OCI-LY7 (cell line): Measurements from ENCODE around the gene IQCB1. TPM values are rescaled to one million over a fixed set of nuclear protein-coding genes. Genes with fewer than 3 reads are reported as not detected.
"Not testable (repeated sequence)": the region's sequence is repeated elsewhere in the genome, so short reads cannot be mapped to it uniquely, and the experiment has no call there.

ENCODE experiments used
- BruUV-seq: library from RNA; stranded (reverse); fragments of 400-500 nt; replicated peaks from 2 replicates; lab custom pipeline; 2021; lab: Mats Ljungman, UMichigan
- CTCF ChIA-PET: fragments of 300-600 bp; sonication (Branson Sonifier 250); formaldehyde crosslinking; loops from one replicate; lab custom pipeline; 2022; ENCODE audit warnings: antibody characterized with exemption; ENCODE audit not compliant: unreplicated experiment; lab: Charles Lee
- POLR2A ChIA-PET: fragments of 300-600 bp; sonication (Branson Sonifier 250); formaldehyde crosslinking; loops from one replicate; lab custom pipeline; 2022; ENCODE audit warnings: antibody characterized with exemption; lab: Charles Lee
- DNase-seq: peaks from one replicate; pipeline ENCODE4 v3.0.0-alpha.2; 2015; ENCODE audit warnings: low spot score
- H2AFZ ChIP-seq: fragments of 200-600 bp; sonication (generic), shearing (Covaris generic); 2 replicates; pipeline ENCODE4 v1.6.1; 2014; ENCODE audit warnings: mild to moderate bottlenecking, antibody characterized with exemption, low read length, moderate library complexity
- H3K27ac ChIP-seq: fragments of 200-600 bp; sonication (generic); 2 replicates; pipeline ENCODE4 v1.5.1; 2014; ENCODE audit warnings: mixed run types, low read depth, mild to moderate bottlenecking, moderate library complexity, low read length, inconsistent platforms; ENCODE audit not compliant: poor library complexity, severe bottlenecking
- H3K36me3 ChIP-seq: fragments of 200-600 bp; sonication (generic); 2 replicates; pipeline ENCODE4 v1.6.1; 2014; ENCODE audit warnings: mild to moderate bottlenecking, antibody characterized with exemption, low read length, moderate library complexity, mixed read lengths; ENCODE audit not compliant: insufficient read depth
- H3K4me1 ChIP-seq: fragments of 200-600 bp; sonication (generic); 2 replicates; pipeline ENCODE4 v1.5.1; 2014; ENCODE audit warnings: mild to moderate bottlenecking, low read length; ENCODE audit not compliant: insufficient read depth, poor library complexity, severe bottlenecking
- H3K4me2 ChIP-seq: fragments of 200-600 bp; sonication (generic); 2 replicates; pipeline ENCODE4 v1.6.1; 2014; ENCODE audit warnings: mild to moderate bottlenecking, low read length
- H3K4me3 ChIP-seq: fragments of 200-600 bp; sonication (generic); 2 replicates; pipeline ENCODE4 v1.5.1; 2014; ENCODE audit warnings: mild to moderate bottlenecking, low read depth, low read length; ENCODE audit not compliant: poor library complexity, severe bottlenecking
- H3K79me2 ChIP-seq: fragments of 200-600 bp; sonication (generic); 2 replicates; pipeline ENCODE4 v1.6.1; 2016; ENCODE audit warnings: low read depth, mild to moderate bottlenecking, low read length, moderate library complexity, mixed read lengths; ENCODE audit not compliant: insufficient read depth
- H3K9me2 ChIP-seq: fragments of 200-600 bp; sonication (generic); 2 replicates; pipeline ENCODE4 v1.6.1; 2016; ENCODE audit warnings: mild to moderate bottlenecking, low read length, mixed read lengths; ENCODE audit not compliant: insufficient read depth
- H3K9me3 ChIP-seq: fragments of 200-600 bp; sonication (generic); 2 replicates; pipeline ENCODE4 v1.6.1; 2014; ENCODE audit warnings: mild to moderate bottlenecking, mixed run types, low read length, mixed read lengths
- H4K20me1 ChIP-seq: fragments of 200-600 bp; sonication (generic); 2 replicates; pipeline ENCODE4 v1.6.1; 2014; ENCODE audit warnings: mild to moderate bottlenecking, antibody characterized with exemption, low read length, moderate library complexity, mixed read lengths; ENCODE audit not compliant: insufficient read depth
- EZH2phosphoT487 ChIP-seq: fragments of 200-600 bp; sonication (generic); IDR thresholded peaks from 2 replicates; pipeline ENCODE4 v1.6.1; 2018; ENCODE audit warnings: low read depth, borderline replicate concordance, mild to moderate bottlenecking, mixed run types, antibody characterized with exemption, low read length, moderate library complexity, mixed read lengths
- intact Hi-C: fragments of 100-400 bp; cut with micrococcal nuclease; formaldehyde crosslinking; loops from one replicate; pipeline ENCODE4 v1.10.0; 2022; ENCODE audit not compliant: unreplicated experiment
- total RNA-seq, 2 experiments: library from RNA; depleted of rRNA in 1 of 2; stranded (reverse); fragments of >200 nt in 1 of 2; shearing (Covaris generic) in 1 of 2; gene quantifications; 2 replicates each; pipeline ENCODE4 v1.2.3, GENCODE V29; 2014 to 2022
- TF ChIP-seq, protein P1 (sequence below): fragments of 200-600 bp; sonication (generic); conservative IDR thresholded peaks from 2 replicates; pipeline ENCODE4 v1.5.1; 2014; ENCODE audit warnings: mild to moderate bottlenecking, antibody characterized with exemption, low read length, moderate library complexity, mixed read lengths

Gene IQCB1
- total RNA-seq, 2 experiments from 2014 or later, result 77.5 to 100 TPM

DNA sequence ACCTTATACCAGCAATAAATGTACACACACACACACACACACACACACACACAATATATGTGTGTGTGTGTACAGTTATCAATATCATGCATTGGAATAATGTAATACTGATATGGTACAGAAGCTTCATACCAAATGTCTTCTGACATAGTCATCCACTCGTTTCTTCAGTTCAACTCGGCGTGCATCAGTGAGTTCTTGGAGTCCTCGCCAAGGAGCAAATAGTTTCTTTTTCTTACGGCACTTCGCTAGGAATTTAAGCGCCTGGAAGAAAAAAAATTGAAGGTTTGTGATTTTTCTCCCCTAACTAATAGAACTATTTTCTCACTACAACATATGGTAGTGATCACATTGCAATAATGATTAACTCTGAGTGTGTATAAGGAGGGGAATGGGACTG lies 53.2 kb downstream of the IQCB1 start:
- TF ChIP-seq, protein P1, sequence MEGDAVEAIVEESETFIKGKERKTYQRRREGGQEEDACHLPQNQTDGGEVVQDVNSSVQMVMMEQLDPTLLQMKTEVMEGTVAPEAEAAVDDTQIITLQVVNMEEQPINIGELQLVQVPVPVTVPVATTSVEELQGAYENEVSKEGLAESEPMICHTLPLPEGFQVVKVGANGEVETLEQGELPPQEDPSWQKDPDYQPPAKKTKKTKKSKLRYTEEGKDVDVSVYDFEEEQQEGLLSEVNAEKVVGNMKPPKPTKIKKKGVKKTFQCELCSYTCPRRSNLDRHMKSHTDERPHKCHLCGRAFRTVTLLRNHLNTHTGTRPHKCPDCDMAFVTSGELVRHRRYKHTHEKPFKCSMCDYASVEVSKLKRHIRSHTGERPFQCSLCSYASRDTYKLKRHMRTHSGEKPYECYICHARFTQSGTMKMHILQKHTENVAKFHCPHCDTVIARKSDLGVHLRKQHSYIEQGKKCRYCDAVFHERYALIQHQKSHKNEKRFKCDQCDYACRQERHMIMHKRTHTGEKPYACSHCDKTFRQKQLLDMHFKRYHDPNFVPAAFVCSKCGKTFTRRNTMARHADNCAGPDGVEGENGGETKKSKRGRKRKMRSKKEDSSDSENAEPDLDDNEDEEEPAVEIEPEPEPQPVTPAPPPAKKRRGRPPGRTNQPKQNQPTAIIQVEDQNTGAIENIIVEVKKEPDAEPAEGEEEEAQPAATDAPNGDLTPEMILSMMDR, result no peak
- TF ChIP-seq EZH2phosphoT487, result no peak
- ChIA-PET CTCF (no interaction called here), POLR2A (interaction anchor here (0.5 kb wide), 1 partner anchor 226 kb away, joined by 4 read pairs; no protein-coding TSS in a partner anchor)
- Histone ChIP-seq H3K9me3 (no peaks in the 10 kb centered on the region), H3K36me3 (peaks cover 97% of the 10 kb centered on the region), H3K79me2 (no peaks in the 10 kb centered on the region), H3K4me2 (no peak overlapping the region), H3K9me2 (no peaks in the 10 kb centered on the region), H4K20me1 (no peaks in the 10 kb centered on the region), H3K4me3 (no peak overlapping the region), H3K27ac (no peak overlapping the region), H3K4me1 (no peaks in the 10 kb centered on the region), H2AFZ (no peak overlapping the region)
- DNase-seq, result no peak
- no TSS peak for BruUV-seq
- intact Hi-C loops, result no loop called here

DNA sequence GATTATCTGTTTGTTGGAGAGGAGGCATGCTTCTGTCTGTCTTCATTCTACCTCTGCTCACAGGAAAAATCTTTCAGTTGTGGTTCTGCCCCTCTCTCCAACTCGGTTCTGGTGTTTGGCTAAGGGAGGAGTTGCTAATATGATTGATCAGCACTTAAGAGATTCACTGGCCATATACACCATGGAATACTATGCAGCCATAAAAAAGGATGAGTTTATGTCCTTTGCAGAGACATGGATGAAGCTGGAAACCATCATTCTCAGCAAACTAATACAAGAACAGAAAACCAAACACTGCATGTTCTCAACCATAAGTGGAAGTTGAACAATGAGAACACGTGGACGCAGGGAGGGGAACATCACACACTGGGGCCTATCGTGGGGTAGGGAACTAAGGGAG lies 59.8 kb downstream of the IQCB1 start:
- H3K36me3 ChIP-seq, result peaks cover 95% of the 10 kb centered on the region
- BruUV-seq, H2AFZ ChIP-seq, H3K27ac ChIP-seq, H3K4me3 ChIP-seq, H3K4me1 ChIP-seq, H4K20me1 ChIP-seq, H3K4me2 ChIP-seq, CTCF ChIA-PET, H3K9me2 ChIP-seq, H3K79me2 ChIP-seq, H3K9me3 ChIP-seq, intact Hi-C loops, DNase-seq: not testable (repeated sequence)
- POLR2A ChIA-PET, result interaction anchor here (1.0 kb wide), 1 partner anchor 54 kb away, joined by 3 read pairs; no protein-coding TSS in a partner anchor

DNA sequence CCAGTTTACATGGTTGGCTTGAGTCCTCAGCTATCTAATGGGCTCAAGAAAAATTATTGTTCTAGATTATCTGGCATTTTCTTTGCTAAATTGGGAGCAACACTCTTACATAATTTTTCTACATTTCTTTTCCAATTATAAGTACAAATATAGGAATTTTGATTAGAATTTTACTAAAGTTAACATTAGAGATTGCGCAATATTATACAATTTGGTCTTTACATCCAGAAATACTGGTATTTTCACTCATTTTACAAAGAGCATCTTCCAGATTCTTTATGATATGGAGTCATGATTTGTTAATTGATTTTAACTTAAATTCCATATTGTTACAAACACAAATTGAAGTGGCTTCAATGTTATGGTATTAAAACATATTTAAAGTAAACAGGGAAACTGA lies 65.6 kb downstream of the IQCB1 start:
- no peaks in the 10 kb centered on the region for H3K79me2 ChIP-seq
- no peaks in the 10 kb centered on the region for H3K4me1 ChIP-seq
- no peaks in the 10 kb centered on the region for H4K20me1 ChIP-seq
- TF ChIP-seq, protein P1, result no peak
- TF ChIP-seq EZH2phosphoT487, result no peak
- no peaks in the 10 kb centered on the region for H3K9me2 ChIP-seq
- H3K4me2 ChIP-seq, result no peak overlapping the region
- H3K36me3 ChIP-seq, result peaks cover 69% of the 10 kb centered on the region
- POLR2A ChIA-PET, result interaction anchor here (1.7 to 1.8 kb wide), 2 partner anchors 16 to 39 kb away, joined by 5 to 7 read pairs; no protein-coding TSS in a partner anchor
- H3K27ac ChIP-seq, result no peak overlapping the region
- no peak overlapping the region for H3K4me3 ChIP-seq
- no peak overlapping the region for H2AFZ ChIP-seq
- intact Hi-C loops, result no loop called here
- CTCF ChIA-PET, result no interaction called here
- no TSS peak for BruUV-seq
- no peak for DNase-seq
- no peaks in the 10 kb centered on the region for H3K9me3 ChIP-seq
